ENCODE measurements around the gene CPNE8.

The CPNE8 gene

GRCh38 chr12:38728894-38729293 lies 176.5 kb downstream of the CPNE8 start:
- DNase-seq (ENCODE audit: low spot score), result no peak

- no peak for DNase-seq (ENCODE audit: low spot score)
These were observed 183.7 kb downstream of the CPNE8 start for GRCh38 chr12:38721611-38722252.

- DNase-seq (ENCODE audit: low spot score), result no peak
These were observed 184.7 kb downstream of the CPNE8 start for GRCh38 chr12:38720661-38721060.

DNA sequence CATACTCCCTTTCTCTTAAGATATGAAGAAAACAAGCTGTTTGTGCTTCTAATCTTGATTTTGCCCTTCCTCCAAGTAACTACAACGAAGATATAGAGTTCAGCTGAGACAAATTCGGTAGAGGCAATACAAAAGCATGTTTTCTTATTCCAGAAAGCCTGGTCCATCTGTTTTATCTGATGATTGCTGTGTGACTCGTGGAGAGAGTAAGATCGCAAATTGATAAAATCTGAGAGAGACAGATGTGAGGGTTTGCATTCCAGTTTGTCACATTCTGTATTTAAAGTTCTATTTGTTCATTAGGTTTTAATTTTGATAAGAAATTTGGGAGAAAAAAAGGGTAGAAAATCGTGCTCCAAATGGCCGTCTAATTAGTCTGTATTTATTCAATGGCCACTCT lies 192.1 kb downstream of the CPNE8 start:
- no peak for DNase-seq (ENCODE audit: low spot score)

GRCh38 chr12:38711054-38711453 lies 194.3 kb downstream of the CPNE8 start:
- DNase-seq (ENCODE audit: low spot score), result no peak

GRCh38 chr12:38708466-38708865 lies 196.9 kb downstream of the CPNE8 start:
- DNase-seq (ENCODE audit: low spot score), result no peak

DNA sequence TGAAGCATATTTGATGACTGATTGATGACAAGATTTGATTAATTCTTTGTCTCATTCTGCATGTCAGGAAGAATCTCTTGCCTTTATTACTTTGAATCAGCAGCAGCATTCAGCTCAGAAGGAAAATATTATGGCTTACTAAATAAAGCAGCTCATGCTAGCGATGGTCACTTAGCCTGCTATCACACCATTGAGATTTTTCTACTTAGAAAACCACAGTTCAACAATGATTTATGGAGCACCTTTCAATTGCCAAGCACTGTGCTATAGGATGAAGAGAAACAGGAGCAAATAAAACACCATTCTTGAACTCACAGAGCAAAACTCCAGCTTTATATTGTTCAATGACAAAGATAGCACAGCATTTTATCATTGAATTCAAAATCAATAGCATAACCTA lies 197.7 kb downstream of the CPNE8 start:
- DNase-seq (ENCODE audit: low spot score), result no peak

- DNase-seq (ENCODE audit: low spot score), result no peak
These were observed 208.1 kb downstream of the CPNE8 start for GRCh38 chr12:38697289-38697688.

GRCh38 chr12:38695057-38695456 lies 210.3 kb downstream of the CPNE8 start:
- DNase-seq (ENCODE audit: low spot score), result no peak

GRCh38 chr12:38691164-38691563 lies 214.2 kb downstream of the CPNE8 start:
- no peak for DNase-seq (ENCODE audit: low spot score)

GRCh38 chr12:38690646-38691045 lies 214.7 kb downstream of the CPNE8 start:
- DNase-seq (ENCODE audit: low spot score), result no peak

DNA sequence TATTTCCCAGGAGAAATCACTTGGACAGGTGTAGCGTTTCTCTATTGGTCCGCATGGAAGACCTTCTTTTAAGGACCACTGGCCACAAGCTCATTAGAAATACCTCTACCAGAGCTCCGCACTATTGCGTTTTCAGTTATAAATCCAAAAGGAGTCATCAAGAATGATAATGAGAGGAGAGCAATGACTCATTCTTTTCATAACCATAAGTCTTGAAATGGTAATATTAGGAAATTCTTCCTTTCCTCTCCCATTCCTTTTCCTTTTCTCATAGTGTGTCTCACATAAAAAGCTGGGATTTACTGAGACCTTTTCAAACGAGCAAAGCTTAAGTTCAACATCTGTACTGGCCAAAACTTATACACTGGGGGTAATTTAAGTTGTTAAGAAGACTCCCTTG lies 215.7 kb downstream of the CPNE8 start:
- DNase-seq (ENCODE audit: low spot score), result no peak

GRCh38 chr12:38689195-38689594 lies 216.2 kb downstream of the CPNE8 start:
- no peak for DNase-seq (ENCODE audit: low spot score)

GRCh38 chr12:38682521-38682920 lies 222.9 kb downstream of the CPNE8 start:
- DNase-seq (ENCODE audit: low spot score), result no peak

- DNase-seq (ENCODE audit: low spot score), result no peak
These were observed 235.9 kb downstream of the CPNE8 start for GRCh38 chr12:38669530-38669929.

DNA sequence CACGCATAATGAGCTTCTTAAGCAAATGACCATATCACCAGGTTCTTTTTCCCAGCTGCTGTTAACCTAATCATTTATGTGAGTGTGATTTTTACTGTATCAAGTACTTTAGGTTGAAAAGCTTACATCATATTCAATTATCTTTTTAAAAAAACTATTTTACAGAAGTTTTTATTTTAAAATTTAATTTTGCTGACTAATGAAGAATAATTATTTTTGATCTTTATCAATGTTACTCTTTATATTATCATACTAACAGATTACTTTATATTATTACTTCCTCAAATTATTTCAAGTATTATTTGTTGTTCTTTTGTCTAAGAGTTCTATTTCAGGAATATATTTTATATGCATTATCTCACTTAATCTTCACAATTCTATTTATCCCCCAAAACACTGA lies 236.3 kb downstream of the CPNE8 start:
- DNase-seq (ENCODE audit: low spot score), result no peak

DNA sequence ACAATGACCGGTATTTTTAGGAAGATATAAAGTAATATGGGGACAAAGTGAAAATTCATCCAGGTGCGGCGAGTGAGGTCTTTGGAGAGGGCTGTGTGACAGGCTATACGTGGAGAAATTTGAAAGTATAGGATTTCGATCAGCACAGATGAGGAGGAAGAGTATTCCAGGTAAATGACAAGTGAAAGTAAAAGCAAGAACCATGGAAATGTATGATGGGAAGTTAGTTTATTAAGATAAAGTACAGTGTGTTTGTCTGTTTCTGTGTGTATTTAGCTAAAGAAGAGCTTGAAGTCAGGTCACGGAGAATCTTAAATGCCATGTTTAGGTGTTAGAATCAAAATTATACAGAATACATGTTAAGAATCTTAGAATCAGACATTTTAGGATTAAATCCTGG lies 239.0 kb downstream of the CPNE8 start:
- no peak for DNase-seq (ENCODE audit: low spot score)

DNA sequence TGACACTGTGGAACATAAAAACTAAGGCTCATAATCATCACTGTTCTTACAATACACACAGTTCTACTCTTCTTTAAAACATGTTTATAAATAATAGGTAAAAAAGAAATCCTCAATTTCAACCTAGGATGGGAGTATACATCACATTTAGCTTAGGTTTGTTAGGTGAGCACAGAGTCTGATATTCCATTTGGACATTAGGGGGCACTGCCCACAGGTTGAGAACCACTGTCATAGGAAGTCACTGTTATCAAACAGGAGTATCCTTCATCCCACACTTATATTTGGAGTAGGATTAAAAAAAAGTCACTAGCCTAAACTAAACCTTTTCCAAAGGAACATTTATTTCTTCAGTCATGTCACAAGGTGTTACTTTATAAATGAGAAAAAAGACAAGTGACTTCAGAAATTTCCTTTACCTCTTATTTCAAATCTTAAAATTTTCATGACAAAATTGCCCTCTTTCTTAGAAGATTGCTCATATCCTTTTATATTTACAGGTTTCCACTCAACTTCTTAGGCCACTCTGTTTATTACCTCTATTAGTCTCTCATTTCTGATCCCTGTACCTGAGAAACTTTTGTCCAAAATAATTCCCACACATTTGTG lies 240.6 kb downstream of the CPNE8 start:
- no peak for DNase-seq (ENCODE audit: low spot score)

DNA sequence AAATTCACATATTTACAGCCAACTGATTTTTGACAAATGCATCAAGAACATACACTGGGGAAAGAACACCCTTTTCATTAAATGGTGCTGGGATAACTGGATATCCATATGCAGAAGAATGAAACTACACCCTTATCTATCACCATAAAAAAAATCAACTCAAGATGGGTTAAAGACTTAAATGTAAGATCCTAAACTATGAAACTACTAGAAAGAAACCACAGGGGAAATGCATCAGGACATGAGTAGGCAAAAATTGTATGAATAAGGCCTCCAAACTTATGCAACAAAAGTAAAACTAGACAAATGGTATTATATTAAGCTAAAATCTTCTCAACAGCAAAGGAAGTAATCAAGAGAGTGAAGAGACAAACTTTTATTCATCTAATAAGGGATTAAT lies 242.6 kb downstream of the CPNE8 start:
- no peak for DNase-seq (ENCODE audit: low spot score)

- DNase-seq (ENCODE audit: low spot score), result no peak
These were observed 251.7 kb downstream of the CPNE8 start for GRCh38 chr12:38653650-38654049.

DNA sequence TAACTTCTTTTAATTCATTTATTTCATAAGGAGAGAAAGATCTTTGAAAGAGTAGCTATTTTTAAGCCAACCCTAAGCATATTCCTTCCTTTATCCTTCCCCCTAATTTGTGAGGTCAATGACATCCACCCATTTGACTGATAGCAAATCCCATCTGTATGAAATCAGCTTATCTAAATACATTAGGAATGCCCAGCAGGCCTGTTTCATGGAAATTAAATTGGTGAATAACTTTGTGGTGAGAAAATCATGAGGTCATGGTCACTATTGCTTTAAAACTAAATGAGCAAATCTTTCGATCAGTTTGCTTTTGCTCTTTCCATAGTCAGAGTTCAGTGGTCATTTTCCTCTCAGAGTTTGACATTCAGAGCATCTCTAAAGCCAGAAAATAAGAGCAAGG lies 256.6 kb downstream of the CPNE8 start:
- no peak for DNase-seq (ENCODE audit: low spot score)

DNA sequence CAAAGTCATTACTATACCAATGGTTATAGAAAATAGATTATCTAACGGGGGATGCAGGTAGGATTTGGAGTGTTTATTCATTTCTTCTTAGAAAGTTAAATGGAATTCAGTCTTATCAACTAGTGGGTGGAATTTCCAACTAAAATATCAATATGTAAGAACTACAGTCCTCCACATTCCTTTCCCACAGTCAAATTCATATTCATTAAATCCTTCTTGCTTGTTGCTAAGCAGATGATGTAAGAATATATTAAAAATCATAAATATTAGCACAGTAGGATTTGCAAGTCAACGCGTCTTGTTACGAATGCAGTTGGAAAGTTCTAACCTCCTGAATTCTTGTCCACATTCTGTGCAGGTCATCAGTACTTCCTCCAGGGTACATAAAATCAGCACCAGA lies 259.2 kb downstream of the CPNE8 start:
- DNase-seq (ENCODE audit: low spot score), result no peak

GRCh38 chr12:38639625-38640024 lies 265.8 kb downstream of the CPNE8 start:
- no peak for DNase-seq (ENCODE audit: low spot score)

- no peak for DNase-seq (ENCODE audit: low spot score)
These were observed 267.0 kb downstream of the CPNE8 start for GRCh38 chr12:38638401-38638800.

All from globus pallidus (tissue), 1 donor.